Panc1 (cell line): ENCODE results near the gene CMTM8. TPM values are rescaled to one million over a fixed set of nuclear protein-coding genes. Genes with fewer than 3 reads are reported as not detected.

ENCODE experiments used
- total RNA-seq: library from RNA; stranded (reverse); gene quantifications from one replicate; pipeline ENCODE4 v1.2.1, GENCODE V29; 2021; ENCODE audit not compliant: unreplicated experiment

Gene CMTM8
- total RNA-seq, 1 experiment from 2014 or later = 9.8 TPM

Other genes with a start within 250 kb of the CMTM8 start
- 10.5 TPM for gene GPD1L, start 132.1 kb upstream of the CMTM8 start, total RNA-seq
- gene CMTM7, start 153.2 kb downstream of the CMTM8 start, total RNA-seq = 43.5 TPM